Effector memory CD4-positive, alpha-beta T cell (primary cell): Measurements from ENCODE around the gene OR2AG1.

Experiments used
- DNase-seq, 3 donors: peaks; one replicate each; pipeline ENCODE4 v3.0.0-alpha.2; 2020
- H3K27ac ChIP-seq: 2 replicates; pipeline ENCODE4 v1.7.0; 2013; ENCODE audit warnings: mild to moderate bottlenecking, low read length, moderate library complexity; ENCODE audit not compliant: insufficient read depth, poor library complexity, severe bottlenecking
- H3K27me3 ChIP-seq: replicated peaks from 2 replicates; pipeline ENCODE4 v1.7.0; 2013; ENCODE audit warnings: mild to moderate bottlenecking, low read length; ENCODE audit not compliant: insufficient read depth, control insufficient read depth, poor library complexity, severe bottlenecking
- H3K36me3 ChIP-seq: 2 replicates; pipeline ENCODE4 v1.7.0; 2013; ENCODE audit warnings: mild to moderate bottlenecking, low read length, moderate library complexity; ENCODE audit not compliant: control insufficient read depth, insufficient read depth
- H3K4me1 ChIP-seq: 2 replicates; pipeline ENCODE4 v1.7.0; 2013; ENCODE audit warnings: low read length, mild to moderate bottlenecking; ENCODE audit not compliant: control insufficient read depth, insufficient read depth, poor library complexity, severe bottlenecking
- H3K4me3 ChIP-seq: 2 replicates; pipeline ENCODE4 v1.7.0; 2013; ENCODE audit warnings: low read length, low read depth, mild to moderate bottlenecking; ENCODE audit not compliant: insufficient read depth, poor library complexity, severe bottlenecking
- H3K9me3 ChIP-seq: 2 replicates; pipeline ENCODE4 v1.7.0; 2013; ENCODE audit warnings: mild to moderate bottlenecking, low read length, moderate library complexity; ENCODE audit not compliant: control insufficient read depth

OR2AG1 gene

GRCh38 chr11:6745465-6746015 lies 37.3 kb upstream of the OR2AG1 start:
- Histone ChIP-seq H3K4me3 (peak overlapping the region; percentile 69), H3K27ac (peak overlapping the region; percentile 79), H3K36me3 (no peaks in the 10 kb centered on the region), H3K9me3 (no peaks in the 10 kb centered on the region), H3K4me1 (peaks cover 26% of the 10 kb centered on the region), H3K27me3 (no peaks in the 10 kb centered on the region)
- DNase-seq = no peak

GRCh38 chr11:6746086-6746618 lies 36.7 kb upstream of the OR2AG1 start:
- Histone ChIP-seq H3K27me3 (no peaks in the 10 kb centered on the region), H3K9me3 (no peaks in the 10 kb centered on the region), H3K4me3 (peak overlapping the region; percentile 69), H3K36me3 (no peaks in the 10 kb centered on the region), H3K4me1 (peaks cover 26% of the 10 kb centered on the region), H3K27ac (peak overlapping the region; percentile 79)
- peak; percentile 14 to 28 (median 20) for DNase-seq

GRCh38 chr11:6746626-6747025 lies 36.2 kb upstream of the OR2AG1 start:
- no peak for DNase-seq
- Histone ChIP-seq H3K36me3 (no peaks in the 10 kb centered on the region), H3K9me3 (no peaks in the 10 kb centered on the region), H3K27me3 (no peaks in the 10 kb centered on the region), H3K4me1 (peaks cover 26% of the 10 kb centered on the region), H3K4me3 (peak overlapping the region; percentile 69), H3K27ac (peak overlapping the region; percentile 79)

- no peak for DNase-seq
- H3K27me3 ChIP-seq = no peaks in the 10 kb centered on the region
- H3K4me1 ChIP-seq = peaks cover 26% of the 10 kb centered on the region
- no peaks in the 10 kb centered on the region for H3K36me3 ChIP-seq
- no peaks in the 10 kb centered on the region for H3K9me3 ChIP-seq
- peak overlapping the region; percentile 69 for H3K4me3 ChIP-seq
- peak overlapping the region; percentile 79 for H3K27ac ChIP-seq
Measured at GRCh38 chr11:6747097-6747668, 35.6 kb upstream of the OR2AG1 start.

GRCh38 chr11:6755303-6755952 lies 27.4 kb upstream of the OR2AG1 start:
- H3K4me1 ChIP-seq = no peaks in the 10 kb centered on the region
- no peaks in the 10 kb centered on the region for H3K9me3 ChIP-seq
- no peaks in the 10 kb centered on the region for H3K27me3 ChIP-seq
- H3K36me3 ChIP-seq = no peaks in the 10 kb centered on the region
- DNase-seq = peak in 1 of 3 donors; percentile 34
- H3K27ac ChIP-seq = no peak overlapping the region
- no peak overlapping the region for H3K4me3 ChIP-seq

GRCh38 chr11:6755953-6756347 lies 26.9 kb upstream of the OR2AG1 start:
- Histone ChIP-seq H3K4me3 (no peak overlapping the region), H3K4me1 (no peaks in the 10 kb centered on the region), H3K27me3 (no peaks in the 10 kb centered on the region), H3K27ac (no peak overlapping the region), H3K9me3 (no peaks in the 10 kb centered on the region), H3K36me3 (no peaks in the 10 kb centered on the region)
- no peak for DNase-seq

GRCh38 chr11:6757373-6757967 lies 25.4 kb upstream of the OR2AG1 start:
- Histone ChIP-seq H3K4me1 (no peaks in the 10 kb centered on the region), H3K27ac (no peak overlapping the region), H3K4me3 (no peak overlapping the region), H3K9me3 (no peaks in the 10 kb centered on the region), H3K27me3 (no peaks in the 10 kb centered on the region), H3K36me3 (no peaks in the 10 kb centered on the region)
- DNase-seq = peak; percentile 16 to 30 (median 29)

- Histone ChIP-seq H3K4me3 (no peak within 1 kb of the TSS), H3K27ac (no peak within 1 kb of the TSS), H3K27me3 (no peaks in the 10 kb centered on the region), H3K4me1 (no peaks in the 10 kb centered on the region), H3K36me3 (no peaks in the 10 kb centered on the region), H3K9me3 (no peaks in the 10 kb centered on the region)
- no peak for DNase-seq
Measured at GRCh38 chr11:6771926-6772893, 10.6 kb upstream of the OR2AG1 start, which contains the start of gene OR2AG2. Gene OR2AG2 (minus strand): TSS chr11:6771976. CDS start chr11:6768957, 3,019 bp downstream.

GRCh38 chr11:6778518-6778917 lies 4.3 kb upstream of the OR2AG1 start:
- H3K4me1 ChIP-seq = no peaks in the 10 kb centered on the region
- no peak overlapping the region for H3K4me3 ChIP-seq
- no peak for DNase-seq
- H3K27me3 ChIP-seq = no peaks in the 10 kb centered on the region
- no peak overlapping the region for H3K27ac ChIP-seq
- no peaks in the 10 kb centered on the region for H3K9me3 ChIP-seq
- no peaks in the 10 kb centered on the region for H3K36me3 ChIP-seq
